ENCODE results near the gene ZNF70.

ZNF70 gene

GRCh38 chr22:23778577-23778900, 27.6 kb upstream of the ZNF70 start:
- no peak for DNase-seq

- DNase-seq: no peak
Measured at GRCh38 chr22:23777776-23778576, 27.1 kb upstream of the ZNF70 start.

GRCh38 chr22:23775779-23776375, 25.0 kb upstream of the ZNF70 start:
- DNase-seq: no peak

- DNase-seq: no peak
Measured at GRCh38 chr22:23774922-23775436, 24.1 kb upstream of the ZNF70 start.

GRCh38 chr22:23774114-23774921, 23.4 kb upstream of the ZNF70 start:
- no peak for DNase-seq

GRCh38 chr22:23773483-23774113, 22.7 kb upstream of the ZNF70 start:
- no peak for DNase-seq

- DNase-seq: peak; percentile 59
Measured at GRCh38 chr22:23772649-23773473, 21.9 kb upstream of the ZNF70 start, which contains the start of gene MMP11. Gene MMP11, plus strand, starts transcription at chr22:23772849. Its CDS starts 22 bp downstream, at chr22:23772871.

GRCh38 chr22:23772315-23772648, 21.4 kb upstream of the ZNF70 start:
- no peak for DNase-seq

GRCh38 chr22:23769321-23769965, 18.5 kb upstream of the ZNF70 start:
- DNase-seq: no peak

- peak; percentile 76 for DNase-seq
Measured at GRCh38 chr22:23767673-23768548, 17.0 kb upstream of the ZNF70 start, which contains the start of gene CHCHD10. Gene CHCHD10, minus strand, starts transcription at chr22:23767972. Its CDS starts 98 bp downstream, at chr22:23767874.

- no peak for DNase-seq
Measured at GRCh38 chr22:23767303-23767672, 16.4 kb upstream of the ZNF70 start.

- no peak for DNase-seq
Measured at GRCh38 chr22:23764899-23765881, 14.3 kb upstream of the ZNF70 start.

GRCh38 chr22:23763954-23764353, 13.0 kb upstream of the ZNF70 start:
- no peak for DNase-seq

- peak; percentile 48 for DNase-seq
Measured at GRCh38 chr22:23763579-23763945, 12.7 kb upstream of the ZNF70 start.

- DNase-seq: no peak
Measured at GRCh38 chr22:23762842-23763578, 12.1 kb upstream of the ZNF70 start, which contains the start of gene C22orf15. Gene C22orf15, plus strand, starts transcription at chr22:23762990. Its CDS starts 317 bp downstream, at chr22:23763307.

- DNase-seq: no peak
Measured at GRCh38 chr22:23760056-23760455, 9.1 kb upstream of the ZNF70 start.

GRCh38 chr22:23759566-23759965, 8.7 kb upstream of the ZNF70 start:
- DNase-seq: no peak

- DNase-seq: no peak
Measured at GRCh38 chr22:23756891-23757290, 6.0 kb upstream of the ZNF70 start.

Measured in CD4-positive, alpha-beta T cell treated with Interleukin-17A for 1 hour (primary cell).